WERI-Rb-1 (cell line): Measurements from ENCODE around the gene ZNF609.

Source experiments
- DNase-seq: peaks from one replicate; pipeline ENCODE4 v3.0.0-alpha.2; 2020
- H3K27ac ChIP-seq: fragments of 250-450 bp; sonication (Bioruptor Pico); 2 replicates; pipeline ENCODE4 v1.5.1; 2020; ENCODE audit warnings: mild to moderate bottlenecking, moderate library complexity
- H3K27me3 ChIP-seq: fragments of 250-450 bp; sonication (Bioruptor Pico); 2 replicates; pipeline ENCODE4 v1.5.1; 2021; ENCODE audit warnings: mild to moderate bottlenecking, low read depth, moderate library complexity; ENCODE audit not compliant: insufficient read depth, severe bottlenecking
- H3K36me3 ChIP-seq: fragments of 250-450 bp; sonication (Bioruptor Pico); 2 replicates; pipeline ENCODE4 v1.5.1; 2020; ENCODE audit warnings: mild to moderate bottlenecking, moderate library complexity
- H3K4me3 ChIP-seq: 2 replicates; pipeline ENCODE4 v1.5.1; 2011; ENCODE audit warnings: low read depth, mild to moderate bottlenecking, control low read depth, low read length
- H3K9me3 ChIP-seq: fragments of 250-450 bp; sonication (Bioruptor Pico); 2 replicates; pipeline ENCODE4 v1.5.1; 2021; ENCODE audit warnings: mild to moderate bottlenecking, moderate library complexity; ENCODE audit not compliant: severe bottlenecking
- CTCF ChIP-seq: IDR thresholded peaks from 2 replicates; pipeline ENCODE4 v1.5.1; 2011; ENCODE audit warnings: low read depth, mild to moderate bottlenecking, control low read depth, inconsistent platforms, low read length

Gene ZNF609

DNA sequence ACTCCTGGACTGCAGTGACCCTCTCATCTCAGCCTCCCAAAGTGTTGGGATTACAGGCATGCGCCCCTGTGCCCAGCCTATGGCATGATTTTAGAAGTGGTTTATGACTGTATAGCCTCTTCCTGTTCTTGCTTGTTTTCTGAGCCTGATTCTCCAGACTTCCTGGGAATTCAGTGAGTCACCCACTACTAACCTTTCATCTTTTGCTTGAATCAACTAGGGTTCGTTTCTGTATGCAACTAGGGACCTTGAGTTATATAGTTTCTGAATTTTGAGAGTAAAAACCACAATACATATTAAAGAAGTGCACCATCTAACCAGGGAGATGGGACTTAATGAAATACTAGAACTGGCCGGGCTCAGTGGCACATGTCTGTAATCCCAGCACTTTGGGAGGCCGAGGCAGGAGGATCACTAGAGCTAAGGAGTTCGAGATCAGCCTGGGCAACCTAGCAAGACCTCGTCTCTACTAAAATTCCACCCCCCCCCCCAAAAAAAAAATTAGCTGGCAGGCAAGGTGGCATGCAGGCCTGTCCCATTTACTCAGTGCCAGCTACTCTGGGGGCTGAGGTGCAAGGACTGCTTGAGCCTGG, 76.0 kb downstream of the ZNF609 start:
- H3K27ac ChIP-seq, result no peak overlapping the region
- no peak for DNase-seq
- H3K4me3 ChIP-seq, result no peak overlapping the region
- H3K27me3 ChIP-seq, result no peaks in the 10 kb centered on the region
- TF ChIP-seq CTCF, result no peak
- H3K9me3 ChIP-seq, result no peaks in the 10 kb centered on the region
- peaks cover 8% of the 10 kb centered on the region for H3K36me3 ChIP-seq

- Histone ChIP-seq H3K27ac (no peak overlapping the region), H3K9me3 (no peaks in the 10 kb centered on the region), H3K27me3 (no peaks in the 10 kb centered on the region), H3K4me3 (no peak overlapping the region), H3K36me3 (peaks cover 17% of the 10 kb centered on the region; the same call in 1 of the 2 replicates)
- no peak for DNase-seq
- TF ChIP-seq CTCF, result no peak
Observed at GRCh38 chr15:64542091-64542490, 81.7 kb downstream of the ZNF609 start.

DNA sequence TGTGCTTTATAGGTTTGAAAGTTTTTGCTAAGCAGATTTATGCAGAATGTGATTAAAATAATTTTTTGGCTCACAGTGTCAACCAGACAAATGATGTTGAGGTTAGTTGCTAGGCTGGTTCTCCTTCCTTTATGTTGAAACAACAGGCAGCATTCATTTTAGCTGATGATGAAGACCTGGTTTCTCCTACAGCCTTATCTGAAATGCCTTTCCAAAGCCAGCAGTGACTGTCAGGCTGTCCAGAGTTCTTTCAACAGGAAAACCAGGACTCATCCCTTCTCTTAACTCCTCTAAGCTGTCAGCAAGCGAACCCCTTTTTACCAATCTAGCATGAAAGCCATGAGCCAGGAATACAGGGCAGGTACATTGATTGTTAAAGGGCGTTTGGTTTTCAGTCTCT, 84.1 kb downstream of the ZNF609 start:
- no peak for TF ChIP-seq CTCF
- peaks cover 17% of the 10 kb centered on the region; the same call in 1 of the 2 replicates for H3K36me3 ChIP-seq
- H3K4me3 ChIP-seq, result no peak overlapping the region
- H3K27ac ChIP-seq, result no peak overlapping the region
- H3K27me3 ChIP-seq, result no peaks in the 10 kb centered on the region
- no peaks in the 10 kb centered on the region for H3K9me3 ChIP-seq
- no peak for DNase-seq

DNA sequence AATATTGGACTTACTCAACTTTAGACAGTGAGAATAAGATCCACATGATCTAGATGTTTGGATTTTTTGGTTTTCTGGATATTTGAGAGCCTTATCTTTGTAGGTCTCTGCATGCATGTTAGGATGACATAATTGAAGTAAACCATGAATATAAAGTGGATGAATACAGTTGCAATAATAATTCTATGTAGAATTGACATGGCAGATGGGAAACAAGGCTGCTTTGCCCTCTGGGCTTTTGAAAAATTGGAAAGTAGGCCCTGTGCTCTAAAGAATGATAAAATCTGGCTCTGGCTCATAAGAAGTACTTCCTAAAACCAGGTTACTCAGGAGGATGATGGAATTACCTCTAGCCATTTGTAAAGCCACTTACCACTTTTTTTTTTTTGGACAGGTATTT, 86.9 kb downstream of the ZNF609 start:
- H3K27ac ChIP-seq, result no peak overlapping the region
- TF ChIP-seq CTCF, result no peak
- no peak for DNase-seq

GRCh38 chr15:64548235-64548634, 87.9 kb downstream of the ZNF609 start:
- H3K36me3 ChIP-seq, result peaks cover 21% of the 10 kb centered on the region; the same call in 1 of the 2 replicates
- H3K4me3 ChIP-seq, result no peak overlapping the region
- no peak for DNase-seq
- no peak for TF ChIP-seq CTCF
- no peak overlapping the region for H3K27ac ChIP-seq
- H3K27me3 ChIP-seq, result no peaks in the 10 kb centered on the region
- H3K9me3 ChIP-seq, result no peaks in the 10 kb centered on the region

More for the DNA sequence above, 86.9 kb downstream of the ZNF609 start:
- peaks cover 21% of the 10 kb centered on the region; the same call in 1 of the 2 replicates for H3K36me3 ChIP-seq
- no peaks in the 10 kb centered on the region for H3K27me3 ChIP-seq
- H3K4me3 ChIP-seq, result no peak overlapping the region
- H3K9me3 ChIP-seq, result no peaks in the 10 kb centered on the region

DNA sequence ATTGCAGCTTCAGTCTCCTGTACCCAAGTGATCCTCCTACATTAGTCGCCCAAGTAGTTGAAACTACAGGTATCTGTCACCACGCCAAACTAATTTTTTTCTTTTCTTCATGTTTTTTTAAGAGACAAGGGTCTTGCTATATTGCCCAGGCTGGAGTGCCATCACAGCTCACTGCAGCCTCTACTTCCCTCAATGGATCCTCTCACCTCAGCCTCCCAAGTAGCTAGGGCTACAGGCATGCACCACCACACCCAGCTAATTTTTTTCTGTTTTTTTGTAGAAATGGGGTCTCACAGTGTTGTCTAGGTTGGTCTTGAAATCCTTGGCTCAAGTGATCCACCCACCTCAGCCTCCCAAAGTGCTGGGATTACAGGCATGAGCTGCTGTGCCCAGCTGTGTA, 89.5 kb downstream of the ZNF609 start:
- TF ChIP-seq CTCF, result no peak
- Histone ChIP-seq H3K27ac (no peak overlapping the region), H3K4me3 (no peak overlapping the region), H3K36me3 (peaks cover 16% of the 10 kb centered on the region; the same call in 1 of the 2 replicates), H3K27me3 (no peaks in the 10 kb centered on the region), H3K9me3 (no peaks in the 10 kb centered on the region)
- no peak for DNase-seq
